ENCODE data around the gene SDK1. TPM values are rescaled to one million over a fixed set of nuclear protein-coding genes. Genes with fewer than 3 reads are reported as not detected.

The SDK1 gene
- total RNA-seq, 4 donors from 2014 or later = 2.5 to 12.9 (median 6.1) TPM

GRCh38 chr7:3942276-3942675 is 641.2 kb downstream of the SDK1 start:
- WGBS = 71% methylated on average over 4 of the region's 4 CpGs
- DNase-seq (ENCODE audit: low spot score in 2 of 2) = no peak
- Histone ChIP-seq H3K27me3 (no peaks in the 10 kb centered on the region), H3K36me3 (no peaks in the 10 kb centered on the region), H3K4me3 (no peak overlapping the region), H3K4me1 (no peaks in the 10 kb centered on the region), H3K27ac (no peak overlapping the region), H3K9me3 (no peaks in the 10 kb centered on the region)
- TF ChIP-seq POLR2AphosphoS5 (IDR thresholded peaks at IDR 0.05) = no peak
- TF ChIP-seq EP300 (IDR thresholded peaks at IDR 0.05) = no peak
- no peak for TF ChIP-seq POLR2A (IDR thresholded peaks at IDR 0.05)
- TF ChIP-seq CTCF (IDR thresholded peaks at IDR 0.05) = no peak

- Histone ChIP-seq H3K27me3 (no peaks in the 10 kb centered on the region), H3K36me3 (no peaks in the 10 kb centered on the region), H3K9me3 (no peaks in the 10 kb centered on the region), H3K4me3 (no peak overlapping the region), H3K4me1 (no peaks in the 10 kb centered on the region), H3K27ac (no peak overlapping the region)
- no peak for TF ChIP-seq CTCF (IDR thresholded peaks at IDR 0.05)
- no peak for TF ChIP-seq EP300 (IDR thresholded peaks at IDR 0.05)
- TF ChIP-seq POLR2AphosphoS5 (IDR thresholded peaks at IDR 0.05) = no peak
- no peak for TF ChIP-seq POLR2A (IDR thresholded peaks at IDR 0.05)
- 56% methylated on average over 30 of the region's 30 CpGs for WGBS
- no peak for DNase-seq (ENCODE audit: low spot score in 2 of 2)
These were observed 642.0 kb downstream of the SDK1 start for GRCh38 chr7:3942816-3943745.

- TF ChIP-seq CTCF (IDR thresholded peaks at IDR 0.05) (no peak), EP300 (IDR thresholded peaks at IDR 0.05) (no peak), POLR2A (IDR thresholded peaks at IDR 0.05) (no peak), POLR2AphosphoS5 (IDR thresholded peaks at IDR 0.05) (no peak)
- Histone ChIP-seq H3K27me3 (no peaks in the 10 kb centered on the region), H3K4me1 (no peaks in the 10 kb centered on the region), H3K4me3 (no peak overlapping the region), H3K27ac (no peak overlapping the region), H3K9me3 (no peaks in the 10 kb centered on the region), H3K36me3 (no peaks in the 10 kb centered on the region)
- 71% methylated on average over 10 of the region's 10 CpGs for WGBS
- no peak for DNase-seq (ENCODE audit: low spot score in 2 of 2)
These were observed 642.9 kb downstream of the SDK1 start for GRCh38 chr7:3943779-3944520.

GRCh38 chr7:3949242-3949640 is 648.2 kb downstream of the SDK1 start:
- TF ChIP-seq CTCF (IDR thresholded peaks at IDR 0.05) (no peak), POLR2AphosphoS5 (IDR thresholded peaks at IDR 0.05) (no peak), POLR2A (IDR thresholded peaks at IDR 0.05) (no peak), EP300 (IDR thresholded peaks at IDR 0.05) (no peak)
- WGBS = 74% methylated on average over 16 of the region's 16 CpGs
- Histone ChIP-seq H3K9me3 (no peaks in the 10 kb centered on the region), H3K27ac (no peak overlapping the region), H3K4me3 (no peak overlapping the region), H3K4me1 (no peaks in the 10 kb centered on the region), H3K36me3 (no peaks in the 10 kb centered on the region), H3K27me3 (no peaks in the 10 kb centered on the region)
- DNase-seq (ENCODE audit: low spot score in 2 of 2) = no peak

GRCh38 chr7:3950249-3950648 is 649.2 kb downstream of the SDK1 start:
- Histone ChIP-seq H3K4me1 (no peaks in the 10 kb centered on the region), H3K9me3 (no peaks in the 10 kb centered on the region), H3K4me3 (no peak overlapping the region), H3K27ac (no peak overlapping the region), H3K27me3 (no peaks in the 10 kb centered on the region), H3K36me3 (no peaks in the 10 kb centered on the region)
- DNase-seq (ENCODE audit: low spot score in 2 of 2) = no peak
- 96% methylated on average over 5 of the region's 5 CpGs for WGBS
- TF ChIP-seq POLR2AphosphoS5 (IDR thresholded peaks at IDR 0.05) (no peak), CTCF (IDR thresholded peaks at IDR 0.05) (no peak), EP300 (IDR thresholded peaks at IDR 0.05) (no peak)
